H1 (cell line): Measurements from ENCODE around the gene MFRP. TPM values are rescaled to one million over a fixed set of nuclear protein-coding genes. Genes with fewer than 3 reads are reported as not detected.

Source experiments
- microRNA-seq, 2 experiments: library from miRNA; unstranded; fragments of <30 nt; microRNA quantifications; one replicate each; pipeline versions ENCODE4 to v1.2.0, GENCODE V29; 2016 to 2020; ENCODE audit warnings: borderline microRNAs expressed in 2 of 2, borderline number of aligned reads in 2 of 2, borderline replicate concordance in 1 of 2
- polyA plus RNA-seq, 7 experiments: library from polyadenylated mRNA; depleted of rRNA in 3 of 7; stranded (reverse) in 5 of 7; unstranded in 2 of 7; fragments of >200 nt in 5 of 7; fragments of 200-250 nt in 2 of 7; gene quantifications; 1 replicate in 5 of 7; 2 replicates in 1 of 7; 4 replicates in 1 of 7; pipeline versions ENCODE4 v1.2.1 to v1.2.3, GENCODE V29; 2011 to 2013; ENCODE audit warnings: missing spikeins in 2 of 7, mixed read lengths in 2 of 7
- small RNA-seq: library from polyadenylated mRNA; stranded (forward); fragments of <200 nt; extraction: miRNeasy Mini kit (QIAGEN cat#:217004); gene quantifications from one replicate; pipeline ENCODE3, GENCODE V24; 2013; ENCODE audit not compliant: insufficient read depth
- total RNA-seq: library from RNA; stranded (reverse); fragmentation: NEBNext Ultra II Directional; extraction: Animal tissue kit (Norgen Biotek cat#: 25700); gene quantifications from 2 replicates; pipeline ENCODE4 v1.2.1, GENCODE V29; 2021

MFRP gene
- total and polyA plus RNA-seq, 2 of the 8 experiments (the other 6 are each of a cell fraction or from before 2014, with no cell fraction given) = 0.02 TPM; not detected in 1

Small RNA genes lying within 50 kb of the gene (microRNA-seq; reads per million reads assigned to microRNA genes)
- gene MIR6756 = 0 reads per million in 2 experiments

Small RNA genes lying within 50 kb of the gene (small RNA-seq; reads per million reads assigned to genes)
- gene RF01225 (not detected), gene RNU6-262P (not detected)

Other genes starting within 250 kb of the MFRP start
- gene DPAGT1, start 244.9 kb downstream of the MFRP start, total RNA-seq = 59.8 and 62.9 TPM in 2 replicates
- 207 and 236 TPM in 2 replicates for gene DPAGT1, start 244.9 kb downstream of the MFRP start, polyA plus RNA-seq (2011; rRNA removed)
- gene C2CD2L, start 239.4 kb downstream of the MFRP start, total RNA-seq = 3.3 and 4.0 TPM in 2 replicates
- gene C2CD2L, start 239.4 kb downstream of the MFRP start, polyA plus RNA-seq (2011; rRNA removed) = 2.5 and 3.4 TPM in 2 replicates
- gene HINFP, start 225.1 kb downstream of the MFRP start, total RNA-seq = 35.0 and 36.6 TPM in 2 replicates
- 37.3 and 41.2 TPM in 2 replicates for gene HINFP, start 225.1 kb downstream of the MFRP start, polyA plus RNA-seq (2011; rRNA removed)
- 2.3 and 2.9 TPM in 2 replicates for gene ABCG4, start 197.7 kb downstream of the MFRP start, total RNA-seq
- gene ABCG4, start 197.7 kb downstream of the MFRP start, polyA plus RNA-seq (2011; rRNA removed) = 1.8 and 2.9 TPM in 2 replicates
- gene NLRX1, start 178.0 kb downstream of the MFRP start, total RNA-seq = 12.9 and 13.2 TPM in 2 replicates
- 18.6 and 30.5 TPM in 2 replicates for gene NLRX1, start 178.0 kb downstream of the MFRP start, polyA plus RNA-seq (2011; rRNA removed)
- gene NHERF4, start 161.2 kb downstream of the MFRP start, total RNA-seq = not detected in 2 replicates
- 0.05 and 0.20 TPM in 2 replicates for gene NHERF4, start 161.2 kb downstream of the MFRP start, polyA plus RNA-seq (2011; rRNA removed)
- 57.6 and 57.8 TPM in 2 replicates for gene CBL, start 140.4 kb downstream of the MFRP start, total RNA-seq
- gene CBL, start 140.4 kb downstream of the MFRP start, polyA plus RNA-seq (2011; rRNA removed) = 22.3 and 23.1 TPM in 2 replicates
- 19.6 and 22.4 TPM in 2 replicates for gene MCAM, start 29.6 kb downstream of the MFRP start, total RNA-seq
- gene MCAM, start 29.6 kb downstream of the MFRP start, polyA plus RNA-seq (2011; rRNA removed) = 32.2 and 63.2 TPM in 2 replicates
- gene RNF26, start 12.2 kb downstream of the MFRP start, total RNA-seq = 82.7 and 86.6 TPM in 2 replicates
- 84.0 and 126 TPM in 2 replicates for gene RNF26, start 12.2 kb downstream of the MFRP start, polyA plus RNA-seq (2011; rRNA removed)
- gene C1QTNF5, start 5.8 kb downstream of the MFRP start, total RNA-seq = 1.5 and 2.2 TPM in 2 replicates
- 2.7 and 3.4 TPM in 2 replicates for gene C1QTNF5, start 5.8 kb downstream of the MFRP start, polyA plus RNA-seq (2011; rRNA removed)
- 6.9 and 8.5 TPM in 2 replicates for gene USP2, start 35.0 kb upstream of the MFRP start, total RNA-seq
- gene USP2, start 35.0 kb upstream of the MFRP start, polyA plus RNA-seq (2011; rRNA removed) = 2.2 and 3.9 TPM in 2 replicates
- 259 and 286 TPM in 2 replicates for gene THY1, start 76.5 kb upstream of the MFRP start, total RNA-seq
- 2,050 and 2,479 TPM in 2 replicates for gene THY1, start 76.5 kb upstream of the MFRP start, polyA plus RNA-seq (2011; rRNA removed)